GM12878 (cell line): ENCODE results near the gene ELL2. TPM values are rescaled to one million over a fixed set of nuclear protein-coding genes. Genes with fewer than 3 reads are reported as not detected.

ENCODE experiments used
- ATAC-seq: fragments of 200-7000 bp; cut with Tn5 transposase; 3 replicates; pipeline ENCODE4 v1.9.1; 2020; ENCODE audit warnings: mild to moderate bottlenecking, moderate library complexity
- BruUV-seq: library from RNA; stranded (reverse); fragments of 400-500 nt; replicated peaks from 2 replicates; lab custom pipeline; 2021; lab: Mats Ljungman, UMichigan
- CTCF ChIA-PET: fragments of 300-600 bp; sonication (Branson Sonifier 250); formaldehyde crosslinking; extraction: SDS; loops from one replicate; lab custom pipeline; 2021; ENCODE audit warnings: inconsistent platforms; lab: Yijun Ruan, JAX
- POLR2A ChIA-PET: fragments of 350-600 bp; formaldehyde crosslinking; extraction: SDS; loops from one replicate; lab custom pipeline; 2021; ENCODE audit warnings: inconsistent platforms; lab: Charles Lee
- RAD21 ChIA-PET: fragments of 300-600 bp; sonication (Branson Sonifier 250); formaldehyde crosslinking; loops from one replicate; lab custom pipeline; 2023; ENCODE audit warnings: antibody characterized with exemption; ENCODE audit not compliant: unreplicated experiment; lab: Charles Lee
- SMC1A ChIA-PET: fragments of 300-600 bp; sonication (Branson Sonifier 250); formaldehyde crosslinking; loops from one replicate; lab custom pipeline; 2023; ENCODE audit not compliant: unreplicated experiment, uncharacterized antibody; lab: Charles Lee
- DNase-seq: peaks from one replicate; pipeline ENCODE4 v3.0.0-alpha.2; 2011; ENCODE audit warnings: low read depth, low spot score
- FAIRE-seq: peaks from 3 replicates; lab custom pipeline; 2011; peaks lifted over from hg19 to GRCh38; lab: Jason Lieb, UNC
- H2AFZ ChIP-seq: 2 replicates; pipeline ENCODE4 v1.6.0; 2011; ENCODE audit warnings: low read depth, low read length, control low read depth; ENCODE audit not compliant: control insufficient read depth
- H3K27ac ChIP-seq: 2 replicates; pipeline ENCODE4 v1.5.1; 2011; ENCODE audit warnings: control low read depth; ENCODE audit not compliant: control insufficient read depth, insufficient read depth
- H3K27me3 ChIP-seq, 2 experiments: replicated peaks in 1 of 2; 2 replicates each; pipeline versions ENCODE4 v1.6.0 to v1.6.1; 2011; ENCODE audit warnings: low read length in 1 of 2; ENCODE audit not compliant: control insufficient read depth in 2 of 2, insufficient read depth in 2 of 2
- H3K36me3 ChIP-seq, 2 experiments: 2 replicates each; pipeline ENCODE4 v1.5.1; 2011; ENCODE audit warnings: low read length in 1 of 2; ENCODE audit not compliant: control insufficient read depth in 2 of 2, insufficient read depth in 2 of 2
- H3K4me1 ChIP-seq: 2 replicates; pipeline ENCODE4 v1.6.1; 2011; ENCODE audit warnings: mild to moderate bottlenecking, low read length, moderate library complexity, mixed read lengths; ENCODE audit not compliant: control insufficient read depth, insufficient read depth
- H3K4me2 ChIP-seq: 2 replicates; pipeline ENCODE4 v1.6.0; 2011; ENCODE audit warnings: control low read depth; ENCODE audit not compliant: control insufficient read depth, insufficient read depth
- H3K4me3 ChIP-seq: fragments of 200-600 bp; sonication (generic); 2 replicates; pipeline ENCODE4 v1.5.1; 2016
- H3K79me2 ChIP-seq: 2 replicates; pipeline ENCODE4 v1.6.0; 2011; ENCODE audit warnings: low read length; ENCODE audit not compliant: control insufficient read depth, insufficient read depth
- H3K9ac ChIP-seq: 2 replicates; pipeline ENCODE4 v1.8.0; 2011; ENCODE audit warnings: low read length, control low read depth, mixed read lengths; ENCODE audit not compliant: control insufficient read depth, insufficient read depth
- H3K9me3 ChIP-seq: replicated peaks from 3 replicates; pipeline ENCODE4 v1.5.1; 2011; ENCODE audit warnings: mild to moderate bottlenecking, low read length; ENCODE audit not compliant: control insufficient read depth, insufficient read depth
- H4K20me1 ChIP-seq: 2 replicates; pipeline ENCODE4 v1.6.0; 2011; ENCODE audit not compliant: control insufficient read depth, insufficient read depth
- MYC ChIP-seq: IDR thresholded peaks from 2 replicates; pipeline ENCODE4 v1.6.1; 2011; ENCODE audit warnings: mild to moderate bottlenecking, low read length, moderate library complexity, inconsistent platforms; ENCODE audit not compliant: insufficient read depth, insufficient replicate concordance, insufficient read length, severe bottlenecking
- NFIC ChIP-seq: IDR thresholded peaks from 2 replicates; pipeline ENCODE4 v1.6.1; 2012; ENCODE audit warnings: low read depth, mild to moderate bottlenecking, inconsistent platforms, low read length, moderate library complexity
- NFXL1 ChIP-seq: fragments of 450-650 bp; IDR thresholded peaks from 2 replicates; pipeline ENCODE4 v1.6.1; 2017; ENCODE audit warnings: antibody characterized with exemption, mild to moderate bottlenecking, borderline replicate concordance
- WGBS: methylation state at CpG from one replicate; pipeline ENCODE4 v1.1.6; 2016; ENCODE audit warnings: low lambda C conversion rate; ENCODE audit not compliant: insufficient replicate concordance, insufficient coverage; ENCODE audit errors: missing lambda C conversion rate; 5-methylcytosine and 5-hydroxymethylcytosine counted together
- in situ Hi-C: fragments of 300-500 bp; cut with MboI; formaldehyde crosslinking; loops from 9 replicates; pipeline ENCODE4 v1.14.3; 2018; ENCODE audit warnings: mixed read lengths
- intact Hi-C: fragments of 100-400 bp; cut with micrococcal nuclease; formaldehyde crosslinking; loops from one replicate; pipeline ENCODE4 v1.14.2; 2022; ENCODE audit not compliant: unreplicated experiment
- polyA plus RNA-seq, 11 experiments: library from polyadenylated mRNA; depleted of rRNA in 4 of 11; unstranded in 6 of 11; stranded (reverse) in 5 of 11; fragments of >200 nt; fragmentation: Nextera tagmentation in 4 of 11; fragmentation: Illumina TruSeq in 1 of 11; extraction: Ambion mirVana in 4 of 11; extraction: Trizol in 1 of 11; gene quantifications; 1 replicate in 1 of 11; 2 replicates in 10 of 11; pipeline versions ENCODE4 v1.2.1 to v1.2.3, GENCODE V29; 2011 to 2016; ENCODE audit warnings: inconsistent platforms in 2 of 11, missing spikeins in 2 of 11, low read depth in 1 of 11
- total RNA-seq, 4 experiments: library from RNA; depleted of rRNA in 3 of 4; stranded (reverse); fragments of >200 nt in 3 of 4; fragmentation: Illumina TruSeq in 1 of 4; extraction: Trizol in 1 of 4; gene quantifications; 2 replicates each; pipeline versions ENCODE4 v1.2.1 to v1.2.3, GENCODE V29; 2013 to 2021
- TF ChIP-seq, protein P1 (sequence below): fragments of 450-650 bp; conservative IDR thresholded peaks from 2 replicates; pipeline ENCODE4 v1.6.1; 2017; ENCODE audit warnings: mild to moderate bottlenecking, moderate library complexity
- TF ChIP-seq, protein P2 (sequence below): fragments of 450-650 bp; formaldehyde crosslinking; IDR thresholded peaks from 2 replicates; pipeline ENCODE4 v1.4.0; 2020; ENCODE audit warnings: mild to moderate bottlenecking, moderate library complexity

Gene ELL2
- total and polyA plus RNA-seq, 10 of the 15 experiments (the other 5 are each of a cell fraction or from before 2014, with no cell fraction given): 24.2 to 91.4 (median 57.4) TPM

DNA sequence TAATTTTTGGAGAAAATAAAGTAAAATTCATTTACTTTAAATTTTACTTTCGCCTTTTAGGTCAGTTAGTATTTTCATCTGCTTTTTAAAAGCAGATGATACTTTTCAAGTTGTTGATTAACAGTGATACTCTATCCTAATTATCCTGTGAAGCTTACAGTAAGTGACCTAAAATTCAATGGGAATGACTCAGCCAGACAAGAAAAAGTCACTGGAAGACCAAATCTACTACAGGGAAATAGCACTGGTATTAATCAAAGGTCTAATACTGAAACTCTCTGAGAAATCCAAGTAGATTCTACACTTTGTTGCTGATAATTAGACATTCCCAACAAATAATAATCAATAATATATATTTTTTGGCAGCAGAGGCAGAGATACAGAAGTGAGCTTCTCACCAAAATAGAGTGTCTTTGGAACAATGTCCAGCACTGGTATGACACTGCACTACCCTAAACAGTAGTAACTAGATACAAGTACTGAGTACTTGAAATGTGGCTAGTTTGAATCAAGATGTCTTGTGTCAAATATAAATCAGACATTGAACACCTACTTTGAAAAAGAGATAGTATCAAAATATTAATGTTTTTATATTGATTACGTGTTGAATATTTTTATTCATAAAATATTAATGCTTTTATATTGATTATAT, 22.8 kb upstream of the ELL2 start:
- no peaks in the 10 kb centered on the region for H3K36me3 ChIP-seq
- FAIRE-seq: no peak
- intact Hi-C loops (no loop called here), in situ Hi-C loops (no loop called here)
- WGBS: 88% methylated on average over 2 of the region's 2 CpGs
- no peaks in the 10 kb centered on the region for H4K20me1 ChIP-seq
- DNase-seq: no peak
- H3K9me3 ChIP-seq: no peaks in the 10 kb centered on the region
- ChIA-PET RAD21 (interaction anchor here (0.7 to 3.3 kb wide), 2 partner anchors 10 to 128 kb away, joined by 3 to 12 read pairs; no protein-coding TSS in a partner anchor), SMC1A (interaction anchor here (1.3 to 8.1 kb wide), 3 partner anchors 9 to 309 kb away, joined by 3 to 59 read pairs (median 3); no protein-coding TSS in a partner anchor), CTCF (interaction anchor here (0.7 to 1.7 kb wide), 5 partner anchors 9 to 351 kb away, joined by 3 to 5 read pairs (median 4); no protein-coding TSS in a partner anchor), POLR2A (interaction anchor here (1.2 kb wide), 1 partner anchor 11 kb away, joined by 4 read pairs; no protein-coding TSS in a partner anchor)
- no peaks in the 10 kb centered on the region for H3K79me2 ChIP-seq
- BruUV-seq: no TSS peak
- no peak for ATAC-seq
- no peak overlapping the region for H3K4me3 ChIP-seq
- TF ChIP-seq NFIC (no peak), NFXL1 (no peak), MYC (no peak)
- TF ChIP-seq, protein P1, sequence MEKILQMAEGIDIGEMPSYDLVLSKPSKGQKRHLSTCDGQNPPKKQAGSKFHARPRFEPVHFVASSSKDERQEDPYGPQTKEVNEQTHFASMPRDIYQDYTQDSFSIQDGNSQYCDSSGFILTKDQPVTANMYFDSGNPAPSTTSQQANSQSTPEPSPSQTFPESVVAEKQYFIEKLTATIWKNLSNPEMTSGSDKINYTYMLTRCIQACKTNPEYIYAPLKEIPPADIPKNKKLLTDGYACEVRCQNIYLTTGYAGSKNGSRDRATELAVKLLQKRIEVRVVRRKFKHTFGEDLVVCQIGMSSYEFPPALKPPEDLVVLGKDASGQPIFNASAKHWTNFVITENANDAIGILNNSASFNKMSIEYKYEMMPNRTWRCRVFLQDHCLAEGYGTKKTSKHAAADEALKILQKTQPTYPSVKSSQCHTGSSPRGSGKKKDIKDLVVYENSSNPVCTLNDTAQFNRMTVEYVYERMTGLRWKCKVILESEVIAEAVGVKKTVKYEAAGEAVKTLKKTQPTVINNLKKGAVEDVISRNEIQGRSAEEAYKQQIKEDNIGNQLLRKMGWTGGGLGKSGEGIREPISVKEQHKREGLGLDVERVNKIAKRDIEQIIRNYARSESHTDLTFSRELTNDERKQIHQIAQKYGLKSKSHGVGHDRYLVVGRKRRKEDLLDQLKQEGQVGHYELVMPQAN: no peak
- TF ChIP-seq, protein P2, sequence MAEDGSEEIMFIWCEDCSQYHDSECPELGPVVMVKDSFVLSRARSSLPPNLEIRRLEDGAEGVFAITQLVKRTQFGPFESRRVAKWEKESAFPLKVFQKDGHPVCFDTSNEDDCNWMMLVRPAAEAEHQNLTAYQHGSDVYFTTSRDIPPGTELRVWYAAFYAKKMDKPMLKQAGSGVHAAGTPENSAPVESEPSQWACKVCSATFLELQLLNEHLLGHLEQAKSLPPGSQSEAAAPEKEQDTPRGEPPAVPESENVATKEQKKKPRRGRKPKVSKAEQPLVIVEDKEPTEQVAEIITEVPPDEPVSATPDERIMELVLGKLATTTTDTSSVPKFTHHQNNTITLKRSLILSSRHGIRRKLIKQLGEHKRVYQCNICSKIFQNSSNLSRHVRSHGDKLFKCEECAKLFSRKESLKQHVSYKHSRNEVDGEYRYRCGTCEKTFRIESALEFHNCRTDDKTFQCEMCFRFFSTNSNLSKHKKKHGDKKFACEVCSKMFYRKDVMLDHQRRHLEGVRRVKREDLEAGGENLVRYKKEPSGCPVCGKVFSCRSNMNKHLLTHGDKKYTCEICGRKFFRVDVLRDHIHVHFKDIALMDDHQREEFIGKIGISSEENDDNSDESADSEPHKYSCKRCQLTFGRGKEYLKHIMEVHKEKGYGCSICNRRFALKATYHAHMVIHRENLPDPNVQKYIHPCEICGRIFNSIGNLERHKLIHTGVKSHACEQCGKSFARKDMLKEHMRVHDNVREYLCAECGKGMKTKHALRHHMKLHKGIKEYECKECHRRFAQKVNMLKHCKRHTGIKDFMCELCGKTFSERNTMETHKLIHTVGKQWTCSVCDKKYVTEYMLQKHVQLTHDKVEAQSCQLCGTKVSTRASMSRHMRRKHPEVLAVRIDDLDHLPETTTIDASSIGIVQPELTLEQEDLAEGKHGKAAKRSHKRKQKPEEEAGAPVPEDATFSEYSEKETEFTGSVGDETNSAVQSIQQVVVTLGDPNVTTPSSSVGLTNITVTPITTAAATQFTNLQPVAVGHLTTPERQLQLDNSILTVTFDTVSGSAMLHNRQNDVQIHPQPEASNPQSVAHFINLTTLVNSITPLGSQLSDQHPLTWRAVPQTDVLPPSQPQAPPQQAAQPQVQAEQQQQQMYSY (CRISPR knock-in tag): no peak
- H3K27ac ChIP-seq: no peak overlapping the region
- no peak overlapping the region for H3K9ac ChIP-seq
- no peak overlapping the region for H2AFZ ChIP-seq
- H3K27me3 ChIP-seq: no peaks in the 10 kb centered on the region
- no peak overlapping the region for H3K4me2 ChIP-seq
- H3K4me1 ChIP-seq: no peaks in the 10 kb centered on the region
